Mesothelial cell of epicardium (in vitro differentiated cells): ENCODE measurements around the gene TFR2. TPM values are rescaled to one million over a fixed set of nuclear protein-coding genes. Genes with fewer than 3 reads are reported as not detected.

ENCODE experiments used
- DNase-seq, 2 experiments: peaks; one replicate each; pipeline ENCODE4 v3.0.0; 2021; ENCODE audit warnings: low spot score in 2 of 2; ENCODE audit not compliant: unreplicated experiment in 2 of 2
- H3K27ac Mint-ChIP-seq: 2 replicates; pipeline ENCODE4 v1.8.0; 2021; ENCODE audit warnings: mixed read lengths
- H3K27me3 Mint-ChIP-seq: 2 replicates; pipeline ENCODE4 v1.8.0; 2021; ENCODE audit warnings: low read depth, mixed read lengths
- H3K36me3 Mint-ChIP-seq: 2 replicates; pipeline ENCODE4 v1.8.0; 2021; ENCODE audit warnings: mixed read lengths
- H3K4me1 Mint-ChIP-seq: 2 replicates; pipeline ENCODE4 v1.8.0; 2021; ENCODE audit warnings: mixed read lengths
- H3K4me3 Mint-ChIP-seq: 2 replicates; pipeline ENCODE4 v1.8.0; 2021; ENCODE audit warnings: mild to moderate bottlenecking, moderate library complexity, mixed read lengths
- H3K9me3 Mint-ChIP-seq: 2 replicates; pipeline ENCODE4 v1.8.0; 2021; ENCODE audit warnings: mixed read lengths
- total RNA-seq: library from RNA; stranded (reverse); gene quantifications from 3 replicates; pipeline ENCODE4 v1.2.1, GENCODE V29; 2021
- TF ChIP-seq, protein P1 (sequence below): fragments of 200-600 bp; sonication (generic); IDR thresholded peaks from one replicate; pipeline ENCODE4 v1.5.0; 2021; ENCODE audit warnings: antibody characterized with exemption; ENCODE audit not compliant: unreplicated experiment

Gene TFR2
- total RNA-seq, 1 donor from 2014 or later, result 0.54 TPM

DNA sequence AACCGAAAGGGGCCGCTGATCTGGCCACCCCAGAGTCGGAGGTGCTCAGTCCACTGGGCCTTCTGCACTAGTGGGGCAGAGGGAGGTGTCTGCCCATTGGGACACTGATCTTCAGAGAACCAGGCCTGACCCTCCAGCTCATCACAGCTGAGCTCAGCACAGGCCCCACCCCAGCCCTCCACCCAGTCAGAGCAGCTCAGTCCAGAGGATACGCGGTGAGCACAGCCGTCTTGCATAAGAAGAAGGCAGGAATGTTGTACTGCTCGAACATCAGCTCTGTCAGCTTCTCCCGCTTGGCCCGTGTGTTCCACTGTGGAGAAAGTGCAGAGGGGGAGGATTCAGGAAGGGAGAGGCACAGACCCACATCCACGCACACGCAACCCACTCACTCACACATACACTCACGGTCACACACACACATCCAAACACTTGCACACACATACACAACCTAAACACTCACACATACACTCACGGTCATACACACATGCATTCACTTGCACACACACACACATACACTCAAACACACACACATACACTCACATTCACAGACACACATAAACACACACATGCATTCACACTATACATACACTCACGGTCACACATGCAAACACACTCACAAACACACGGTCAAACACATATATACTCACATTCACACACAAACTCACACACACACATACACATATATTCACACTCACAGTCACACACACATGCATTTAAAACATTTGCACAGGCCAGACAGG, 8.6 kb upstream of the TFR2 start:
- no peak for DNase-seq
- no peaks in the 10 kb centered on the region for H3K4me1 Mint-ChIP-seq
- H3K27me3 Mint-ChIP-seq, result peaks cover 40% of the 10 kb centered on the region
- H3K4me3 Mint-ChIP-seq, result no peak overlapping the region
- no peaks in the 10 kb centered on the region for H3K9me3 Mint-ChIP-seq
- H3K27ac Mint-ChIP-seq, result no peak overlapping the region
- TF ChIP-seq, protein P1, sequence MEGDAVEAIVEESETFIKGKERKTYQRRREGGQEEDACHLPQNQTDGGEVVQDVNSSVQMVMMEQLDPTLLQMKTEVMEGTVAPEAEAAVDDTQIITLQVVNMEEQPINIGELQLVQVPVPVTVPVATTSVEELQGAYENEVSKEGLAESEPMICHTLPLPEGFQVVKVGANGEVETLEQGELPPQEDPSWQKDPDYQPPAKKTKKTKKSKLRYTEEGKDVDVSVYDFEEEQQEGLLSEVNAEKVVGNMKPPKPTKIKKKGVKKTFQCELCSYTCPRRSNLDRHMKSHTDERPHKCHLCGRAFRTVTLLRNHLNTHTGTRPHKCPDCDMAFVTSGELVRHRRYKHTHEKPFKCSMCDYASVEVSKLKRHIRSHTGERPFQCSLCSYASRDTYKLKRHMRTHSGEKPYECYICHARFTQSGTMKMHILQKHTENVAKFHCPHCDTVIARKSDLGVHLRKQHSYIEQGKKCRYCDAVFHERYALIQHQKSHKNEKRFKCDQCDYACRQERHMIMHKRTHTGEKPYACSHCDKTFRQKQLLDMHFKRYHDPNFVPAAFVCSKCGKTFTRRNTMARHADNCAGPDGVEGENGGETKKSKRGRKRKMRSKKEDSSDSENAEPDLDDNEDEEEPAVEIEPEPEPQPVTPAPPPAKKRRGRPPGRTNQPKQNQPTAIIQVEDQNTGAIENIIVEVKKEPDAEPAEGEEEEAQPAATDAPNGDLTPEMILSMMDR, result no peak
- no peaks in the 10 kb centered on the region for H3K36me3 Mint-ChIP-seq

DNA sequence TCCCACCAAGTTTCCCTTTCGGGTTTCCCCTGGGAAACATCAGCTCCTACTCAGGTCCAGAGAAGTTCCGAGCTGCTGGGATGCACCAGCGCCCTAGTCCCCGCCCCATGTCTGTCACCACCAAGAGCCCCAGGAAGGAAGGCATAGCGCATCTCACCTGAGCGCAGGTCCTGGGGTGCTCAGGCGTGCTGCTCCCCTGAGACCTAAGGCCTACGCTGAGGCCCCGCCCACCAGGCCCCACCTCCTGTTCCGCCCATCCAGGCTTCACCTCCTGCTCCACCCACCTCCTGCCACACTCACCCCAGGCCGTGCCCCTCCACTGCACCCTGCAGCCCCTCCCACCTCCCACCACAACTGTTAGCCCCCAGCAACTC, 1.2 kb upstream of the TFR2 start:
- H3K4me1 Mint-ChIP-seq, result no peaks in the 10 kb centered on the region
- H3K36me3 Mint-ChIP-seq, result no peaks in the 10 kb centered on the region
- H3K27ac Mint-ChIP-seq, result no peak overlapping the region
- no peak for DNase-seq
- TF ChIP-seq, protein P1, result no peak
- H3K4me3 Mint-ChIP-seq, result no peak overlapping the region
- peaks cover 18% of the 10 kb centered on the region for H3K27me3 Mint-ChIP-seq
- H3K9me3 Mint-ChIP-seq, result no peaks in the 10 kb centered on the region

DNA sequence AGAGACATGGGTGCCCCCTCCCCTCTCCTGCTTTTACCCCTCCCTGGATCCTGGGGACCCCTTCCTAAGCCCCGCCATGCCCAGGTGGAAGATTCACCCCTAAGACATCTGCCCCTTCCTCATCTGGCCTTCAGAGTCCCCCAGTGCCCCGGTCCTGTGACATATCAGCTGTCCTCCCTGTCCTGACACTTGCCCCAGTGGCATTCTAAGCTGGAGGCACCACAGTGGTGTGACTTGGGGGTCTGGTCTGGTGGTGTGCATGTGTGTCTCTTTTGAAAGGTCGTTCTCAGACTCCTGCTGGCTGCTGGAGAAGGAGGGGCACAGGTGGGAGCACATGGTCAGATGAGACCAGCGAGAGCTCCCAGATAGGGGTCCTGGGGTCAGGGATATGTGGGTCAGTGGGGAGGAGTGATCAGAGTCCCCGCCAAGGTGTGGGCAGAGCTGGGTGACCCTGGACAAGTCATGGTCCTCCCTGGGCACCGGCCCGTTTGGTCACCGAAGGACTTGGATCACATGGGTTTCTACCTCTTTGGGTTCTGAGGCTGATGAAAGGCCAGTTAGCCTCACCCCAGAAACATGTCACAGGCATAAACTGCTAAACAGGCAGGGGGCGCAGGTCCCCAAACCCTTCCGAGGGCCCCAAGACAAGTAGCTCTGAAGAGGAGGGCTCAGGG, 645 bp upstream of the TFR2 start:
- H3K36me3 Mint-ChIP-seq, result no peaks in the 10 kb centered on the region

DNA sequence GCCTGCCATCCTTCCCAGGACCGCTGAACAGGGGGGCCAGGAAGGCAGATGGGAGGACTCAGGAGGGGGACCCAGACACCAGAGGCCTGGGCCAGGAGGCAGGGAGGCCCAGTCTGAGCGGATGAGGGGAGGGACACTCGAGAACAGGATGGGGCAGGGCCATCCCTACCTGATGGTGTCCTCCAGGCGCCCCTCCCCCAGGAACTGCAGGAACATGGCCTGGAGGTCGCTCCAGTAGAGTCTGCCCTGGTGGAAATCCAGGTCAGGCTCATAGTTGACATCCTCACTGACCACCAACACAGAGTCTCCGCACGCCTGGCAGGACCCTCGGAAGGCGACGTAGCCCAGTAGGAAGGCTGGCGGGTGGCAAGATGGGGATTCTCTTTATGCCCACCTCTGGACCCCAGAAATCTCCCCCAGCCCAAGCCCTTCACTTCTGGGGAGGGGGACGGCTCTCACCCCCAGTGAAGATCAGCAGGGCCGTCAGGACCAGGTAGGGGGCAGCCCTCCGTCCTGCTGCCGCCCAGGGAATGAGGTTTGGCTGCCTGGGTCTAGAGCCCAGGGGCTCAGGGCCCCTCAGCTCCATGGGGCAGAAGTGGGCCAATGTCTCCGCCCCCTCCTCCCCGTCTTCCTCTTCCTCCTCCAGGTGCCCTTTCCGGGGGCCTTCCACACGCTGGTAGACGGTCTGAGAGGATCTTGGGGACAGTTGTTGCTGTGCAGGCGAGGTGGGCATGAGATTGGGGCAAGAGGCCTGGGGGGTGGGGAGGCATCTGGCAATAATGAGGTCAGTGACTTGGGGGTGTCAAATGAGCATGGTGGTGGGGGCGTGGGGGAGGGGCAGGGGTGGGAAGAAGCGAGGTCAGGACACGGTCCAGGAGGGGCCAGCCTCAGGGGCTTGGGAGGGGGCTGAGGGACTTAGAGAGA, 573 bp downstream of the TFR2 start:
- DNase-seq, result no peak
- Mint-ChIP-seq H3K36me3 (no peaks in the 10 kb centered on the region), H3K27ac (no peak overlapping the region), H3K4me3 (no peak overlapping the region), H3K9me3 (no peaks in the 10 kb centered on the region), H3K27me3 (peaks cover 16% of the 10 kb centered on the region), H3K4me1 (no peaks in the 10 kb centered on the region)
- TF ChIP-seq, protein P1, result no peak

More for the DNA sequence above, 645 bp upstream of the TFR2 start:
- no peak overlapping the region for H3K4me3 Mint-ChIP-seq
- H3K27me3 Mint-ChIP-seq, result peaks cover 18% of the 10 kb centered on the region
- H3K4me1 Mint-ChIP-seq, result no peaks in the 10 kb centered on the region
- DNase-seq, result no peak
- TF ChIP-seq, protein P1, result no peak
- no peaks in the 10 kb centered on the region for H3K9me3 Mint-ChIP-seq
- H3K27ac Mint-ChIP-seq, result no peak overlapping the region

DNA sequence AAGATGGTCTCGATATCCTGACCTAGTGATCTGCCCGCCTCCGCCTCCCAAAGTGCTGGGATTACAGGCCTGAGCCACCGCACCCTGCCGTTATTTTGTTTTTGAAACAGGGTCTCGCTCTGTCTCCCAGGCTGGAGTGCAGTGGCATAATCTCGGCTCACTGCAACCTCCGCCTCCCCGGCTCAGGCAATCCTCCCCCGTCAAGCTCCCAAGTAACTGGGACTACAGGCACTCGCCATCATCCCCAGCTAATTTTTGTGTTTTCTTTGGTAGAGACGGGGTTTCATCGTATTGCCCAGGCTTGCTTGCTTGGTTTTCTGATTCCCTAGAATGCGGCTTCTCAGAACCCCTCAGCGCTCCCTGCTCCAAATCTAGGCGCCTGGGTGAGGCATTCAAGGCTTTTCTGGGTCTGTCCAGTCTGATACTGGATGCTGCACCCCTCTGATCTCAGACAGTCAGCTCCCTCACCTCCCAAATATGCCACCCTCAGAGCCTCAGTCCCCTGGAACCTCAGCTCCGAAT, 1.3 kb downstream of the TFR2 start:
- H3K27me3 Mint-ChIP-seq, result peaks cover 14% of the 10 kb centered on the region
- H3K4me3 Mint-ChIP-seq, result no peak overlapping the region
- TF ChIP-seq, protein P1, result no peak
- no peak for DNase-seq
- H3K9me3 Mint-ChIP-seq, result no peaks in the 10 kb centered on the region
- no peak overlapping the region for H3K27ac Mint-ChIP-seq
- no peaks in the 10 kb centered on the region for H3K4me1 Mint-ChIP-seq
- no peaks in the 10 kb centered on the region for H3K36me3 Mint-ChIP-seq
